ENCODE results near the gene TFF3. TPM values are rescaled to one million over a fixed set of nuclear protein-coding genes. Genes with fewer than 3 reads are reported as not detected.

The TFF3 gene
- total RNA-seq, 2 experiments from 2014 or later, result not detected

GRCh38 chr21:42351626-42352440, 36.6 kb upstream of the TFF3 start:
- POLR2A ChIA-PET, result no interaction called here
- H3K36me3 Mint-ChIP-seq, result peaks cover 5% of the 10 kb centered on the region
- no peaks in the 10 kb centered on the region for H3K4me1 Mint-ChIP-seq
- peaks cover 2% of the 10 kb centered on the region for H3K27me3 Mint-ChIP-seq
- DNase-seq, result no peak
- no peak overlapping the region for H3K4me3 Mint-ChIP-seq
- no peak overlapping the region for H3K27ac Mint-ChIP-seq
- H3K9me3 Mint-ChIP-seq, result peaks cover 17% of the 10 kb centered on the region
- no peak for ATAC-seq (ENCODE audit: low read depth)

- Mint-ChIP-seq H3K27me3 (peaks cover 2% of the 10 kb centered on the region), H3K27ac (no peak within 1 kb of the TSS), H3K4me1 (no peaks in the 10 kb centered on the region), H3K4me3 (no peak within 1 kb of the TSS), H3K9me3 (peaks cover 16% of the 10 kb centered on the region), H3K36me3 (peaks cover 5% of the 10 kb centered on the region)
- POLR2A ChIA-PET, result no interaction called here
- ATAC-seq (ENCODE audit: low read depth), result no peak
- DNase-seq, result peak; percentile 15
Observed at GRCh38 chr21:42350927-42351426, 35.8 kb upstream of the TFF3 start, which contains the start of gene TFF2. TSS of gene TFF2 (minus strand) at chr21:42350994. CDS start at chr21:42350957, 37 bp downstream.

- POLR2A ChIA-PET, result no interaction called here
- Mint-ChIP-seq H3K36me3 (peaks cover 5% of the 10 kb centered on the region), H3K4me3 (no peak overlapping the region), H3K27me3 (peaks cover 2% of the 10 kb centered on the region), H3K27ac (no peak overlapping the region), H3K4me1 (no peaks in the 10 kb centered on the region), H3K9me3 (peaks cover 12% of the 10 kb centered on the region)
- peak; percentile 11 for DNase-seq
- no peak for ATAC-seq (ENCODE audit: low read depth)
Observed at GRCh38 chr21:42350318-42350910, 35.2 kb upstream of the TFF3 start.

- peaks cover 10% of the 10 kb centered on the region for H3K9me3 Mint-ChIP-seq
Observed at GRCh38 chr21:42349420-42350317, 34.5 kb upstream of the TFF3 start.

GRCh38 chr21:42348762-42349161, 33.6 kb upstream of the TFF3 start:
- H3K4me1 Mint-ChIP-seq, result no peaks in the 10 kb centered on the region
- no peaks in the 10 kb centered on the region for H3K36me3 Mint-ChIP-seq
- H3K27me3 Mint-ChIP-seq, result peaks cover 2% of the 10 kb centered on the region
- peaks cover 5% of the 10 kb centered on the region for H3K9me3 Mint-ChIP-seq
- DNase-seq (no peak), ATAC-seq (ENCODE audit: low read depth) (no peak)
- no peak overlapping the region for H3K27ac Mint-ChIP-seq
- no peak overlapping the region for H3K4me3 Mint-ChIP-seq
- POLR2A ChIA-PET, result interaction anchor here (0.6 kb wide), 2 partner anchors 123 to 233 kb away, joined by 3 to 8 read pairs; no protein-coding TSS in a partner anchor

More at GRCh38 chr21:42349420-42350317, 34.5 kb upstream of the TFF3 start:
- DNase-seq (peak; percentile 24), ATAC-seq (ENCODE audit: low read depth) (no peak)
- no peak overlapping the region for H3K27ac Mint-ChIP-seq
- peaks cover 4% of the 10 kb centered on the region for H3K36me3 Mint-ChIP-seq
- POLR2A ChIA-PET, result no interaction called here
- H3K27me3 Mint-ChIP-seq, result peaks cover 2% of the 10 kb centered on the region
- H3K4me1 Mint-ChIP-seq, result no peaks in the 10 kb centered on the region
- H3K4me3 Mint-ChIP-seq, result no peak overlapping the region

GRCh38 chr21:42347601-42348327, 32.6 kb upstream of the TFF3 start:
- H3K9me3 Mint-ChIP-seq, result no peaks in the 10 kb centered on the region
- no peak overlapping the region for H3K27ac Mint-ChIP-seq
- ATAC-seq (ENCODE audit: low read depth) (no peak), DNase-seq (no peak)
- no peaks in the 10 kb centered on the region for H3K27me3 Mint-ChIP-seq
- H3K4me3 Mint-ChIP-seq, result no peak overlapping the region
- no peaks in the 10 kb centered on the region for H3K4me1 Mint-ChIP-seq
- H3K36me3 Mint-ChIP-seq, result no peaks in the 10 kb centered on the region
- POLR2A ChIA-PET, result interaction anchor here (0.6 kb wide), 1 partner anchor 122 kb away, joined by 8 read pairs; no protein-coding TSS in a partner anchor

GRCh38 chr21:42346866-42347600, 31.8 kb upstream of the TFF3 start:
- H3K27me3 Mint-ChIP-seq, result no peaks in the 10 kb centered on the region
- no peak for ATAC-seq (ENCODE audit: low read depth)
- POLR2A ChIA-PET, result no interaction called here
- no peak overlapping the region for H3K4me3 Mint-ChIP-seq
- no peaks in the 10 kb centered on the region for H3K4me1 Mint-ChIP-seq
- H3K9me3 Mint-ChIP-seq, result no peaks in the 10 kb centered on the region
- no peak overlapping the region for H3K27ac Mint-ChIP-seq
- H3K36me3 Mint-ChIP-seq, result no peaks in the 10 kb centered on the region
- DNase-seq, result no peak

- H3K36me3 Mint-ChIP-seq, result no peaks in the 10 kb centered on the region
Observed at GRCh38 chr21:42346441-42346840, 31.2 kb upstream of the TFF3 start.

GRCh38 chr21:42344631-42345030, 29.4 kb upstream of the TFF3 start:
- ATAC-seq (ENCODE audit: low read depth), result no peak
- H3K36me3 Mint-ChIP-seq, result no peaks in the 10 kb centered on the region

More at GRCh38 chr21:42346441-42346840, 31.2 kb upstream of the TFF3 start:
- H3K27me3 Mint-ChIP-seq, result no peaks in the 10 kb centered on the region
- no peak for ATAC-seq (ENCODE audit: low read depth)
- no peaks in the 10 kb centered on the region for H3K9me3 Mint-ChIP-seq
- H3K27ac Mint-ChIP-seq, result no peak overlapping the region
- POLR2A ChIA-PET, result no interaction called here
- no peaks in the 10 kb centered on the region for H3K4me1 Mint-ChIP-seq
- H3K4me3 Mint-ChIP-seq, result no peak overlapping the region
- no peak for DNase-seq

GRCh38 chr21:42343963-42344510, 28.8 kb upstream of the TFF3 start:
- DNase-seq (no peak), ATAC-seq (ENCODE audit: low read depth) (no peak)
- Mint-ChIP-seq H3K36me3 (no peaks in the 10 kb centered on the region), H3K27ac (no peak overlapping the region), H3K4me3 (no peak overlapping the region), H3K27me3 (no peaks in the 10 kb centered on the region), H3K9me3 (no peaks in the 10 kb centered on the region), H3K4me1 (no peaks in the 10 kb centered on the region)
- POLR2A ChIA-PET, result no interaction called here

More at GRCh38 chr21:42344631-42345030, 29.4 kb upstream of the TFF3 start:
- no peak for DNase-seq
- H3K27me3 Mint-ChIP-seq, result no peaks in the 10 kb centered on the region
- no peak overlapping the region for H3K4me3 Mint-ChIP-seq
- H3K27ac Mint-ChIP-seq, result no peak overlapping the region
- H3K4me1 Mint-ChIP-seq, result no peaks in the 10 kb centered on the region
- POLR2A ChIA-PET, result no interaction called here
- H3K9me3 Mint-ChIP-seq, result no peaks in the 10 kb centered on the region

- H3K27ac Mint-ChIP-seq, result no peak overlapping the region
- H3K27me3 Mint-ChIP-seq, result no peaks in the 10 kb centered on the region
- no peak overlapping the region for H3K4me3 Mint-ChIP-seq
- H3K9me3 Mint-ChIP-seq, result no peaks in the 10 kb centered on the region
- no peaks in the 10 kb centered on the region for H3K4me1 Mint-ChIP-seq
- ATAC-seq (ENCODE audit: low read depth), result no peak
- POLR2A ChIA-PET, result no interaction called here
- no peak for DNase-seq
- no peaks in the 10 kb centered on the region for H3K36me3 Mint-ChIP-seq
Observed at GRCh38 chr21:42343556-42343955, 28.3 kb upstream of the TFF3 start.

GRCh38 chr21:42343101-42343500, 27.9 kb upstream of the TFF3 start:
- H3K4me3 Mint-ChIP-seq, result no peak overlapping the region
- H3K36me3 Mint-ChIP-seq, result no peaks in the 10 kb centered on the region
- no peaks in the 10 kb centered on the region for H3K4me1 Mint-ChIP-seq
- POLR2A ChIA-PET, result no interaction called here
- no peak overlapping the region for H3K27ac Mint-ChIP-seq
- H3K27me3 Mint-ChIP-seq, result no peaks in the 10 kb centered on the region
- ATAC-seq (ENCODE audit: low read depth), result no peak
- no peak for DNase-seq
- H3K9me3 Mint-ChIP-seq, result no peaks in the 10 kb centered on the region

Measured in activated naive CD8-positive, alpha-beta T cell treated with anti-CD3 and anti-CD28 coated beads, Interleukin-2, amount 10 ng/mL, durations not matched to agents 7 days and 5 days (primary cell).